A549 (cell line): ENCODE data around the gene OTOP1. TPM values are rescaled to one million over a fixed set of nuclear protein-coding genes. Genes with fewer than 3 reads are reported as not detected.
"Not testable (repeated sequence)": the region's sequence is repeated elsewhere in the genome, so short reads cannot be mapped to it uniquely, and the experiment has no call there.

Source experiments
- ATAC-seq, 2 experiments: fragments of 200-7000 bp in 1 of 2; fragments of >200 bp in 1 of 2; cut with Nextera tagmentation in 1 of 2; cut with Tn5 transposase in 1 of 2; 3 replicates each; pipeline versions ENCODE4 v1.8.0 to v1.9.1; 2018 to 2020; ENCODE audit warnings: mild to moderate bottlenecking in 1 of 2, moderate library complexity in 1 of 2
- CTCF ChIA-PET: fragments of 300-600 bp; sonication (Branson Sonifier 250); formaldehyde crosslinking; extraction: SDS; loops from one replicate; lab custom pipeline; 2021; ENCODE audit warnings: antibody characterized with exemption, inconsistent platforms; lab: Yijun Ruan, JAX
- POLR2A ChIA-PET: fragments of 350-600 bp; formaldehyde crosslinking; extraction: SDS; loops from one replicate; lab custom pipeline; 2021; ENCODE audit warnings: antibody characterized with exemption, inconsistent platforms; lab: Yijun Ruan, JAX
- DNase-seq, 2 experiments: peaks; one replicate each; pipeline versions ENCODE4 v3.0.0 to v3.0.0-alpha.2; 2011 to 2016; ENCODE audit warnings: low read depth in 1 of 2, low spot score in 1 of 2
- FAIRE-seq: peaks from 2 replicates; lab custom pipeline; 2011; peaks lifted over from hg19 to GRCh38; lab: Jason Lieb, UNC
- H3K27ac ChIP-seq, 2 experiments: fragments of >200 bp; sonication (Bioruptor Twin); formaldehyde crosslinking; 3 replicates each; pipeline ENCODE4 v1.5.1; 2016 to 2017
- H3K4me1 ChIP-seq: fragments of >200 bp; sonication (Bioruptor Twin); formaldehyde crosslinking; 3 replicates; pipeline ENCODE4 v1.6.1; 2016
- H3K4me2 ChIP-seq: fragments of >200 bp; sonication (Bioruptor Twin); formaldehyde crosslinking; 3 replicates; pipeline ENCODE4 v1.6.1; 2016
- H3K4me3 ChIP-seq: fragments of >200 bp; sonication (Bioruptor Twin); formaldehyde crosslinking; 3 replicates; pipeline ENCODE4 v1.5.1; 2016
- H3K9me3 ChIP-seq: fragments of >200 bp; sonication (Bioruptor Twin); formaldehyde crosslinking; 3 replicates; pipeline ENCODE4 v1.6.1; 2016
- ATOH8 ChIP-seq: fragments of 250-450 bp; sonication (Bioruptor Pico); IDR thresholded peaks from 2 replicates; pipeline ENCODE4 v1.5.0; 2020; ENCODE audit warnings: low read depth, mild to moderate bottlenecking, moderate library complexity
- BHLHE40 ChIP-seq: IDR thresholded peaks from 2 replicates; pipeline ENCODE4 v1.6.1; 2012; ENCODE audit warnings: low read depth, low read length, inconsistent platforms
- CBX2 ChIP-seq: fragments of 200-600 bp; sonication (generic); IDR thresholded peaks from 2 replicates; pipeline ENCODE4 v1.6.1; 2016; ENCODE audit warnings: low read depth, mild to moderate bottlenecking, borderline replicate concordance
- EHF ChIP-seq: fragments of 250-450 bp; sonication (Bioruptor Pico); IDR thresholded peaks from 2 replicates; pipeline ENCODE4 v1.5.0; 2020; ENCODE audit warnings: mild to moderate bottlenecking
- EP300 ChIP-seq, 2 experiments: fragments of >200 bp; sonication (Bioruptor Twin); formaldehyde crosslinking; IDR thresholded peaks; 2 replicates in 1 of 2; 3 replicates in 1 of 2; pipeline ENCODE4 v1.6.1; 2016 to 2017
- FOSB ChIP-seq: fragments of 250-450 bp; sonication (Bioruptor Pico); IDR thresholded peaks from 2 replicates; pipeline ENCODE4 v1.5.0; 2020; ENCODE audit warnings: mild to moderate bottlenecking, moderate library complexity
- FOSL2 ChIP-seq, 2 experiments: fragments of 450-650 bp in 1 of 2; fragments of >200 bp in 1 of 2; sonication (Bioruptor Twin) in 1 of 2; formaldehyde crosslinking; IDR thresholded peaks; 2 replicates each; pipeline versions ENCODE4 v1.5.0 to v1.6.1; 2016 to 2020; ENCODE audit warnings: mild to moderate bottlenecking in 1 of 2, moderate library complexity in 1 of 2
- GATA3 ChIP-seq: IDR thresholded peaks from 2 replicates; pipeline ENCODE4 v1.6.1; 2012; ENCODE audit warnings: borderline replicate concordance
- HEYL ChIP-seq: fragments of 250-450 bp; sonication (Bioruptor Pico); IDR thresholded peaks from 2 replicates; pipeline ENCODE4 v1.8.0; 2021; ENCODE audit warnings: mild to moderate bottlenecking, moderate library complexity
- HOXB13 ChIP-seq: fragments of 250-450 bp; sonication (Bioruptor Pico); IDR thresholded peaks from 2 replicates; pipeline ENCODE4 v1.5.0; 2020; ENCODE audit warnings: low read depth, mild to moderate bottlenecking, moderate library complexity
- HOXB5 ChIP-seq: fragments of 250-450 bp; sonication (Bioruptor Pico); IDR thresholded peaks from 2 replicates; pipeline ENCODE4 v1.5.0; 2020; ENCODE audit warnings: mild to moderate bottlenecking, moderate library complexity
- JUNB ChIP-seq: fragments of >200 bp; sonication (Bioruptor Twin); formaldehyde crosslinking; IDR thresholded peaks from 2 replicates; pipeline ENCODE4 v1.6.1; 2016
- KDM1A ChIP-seq: fragments of 200-600 bp; sonication (generic); IDR thresholded peaks from 2 replicates; pipeline ENCODE4 v1.6.1; 2016; ENCODE audit warnings: low read depth, mild to moderate bottlenecking
- KDM5A ChIP-seq: fragments of 200-600 bp; sonication (generic); IDR thresholded peaks from 2 replicates; pipeline ENCODE4 v1.6.1; 2016; ENCODE audit warnings: antibody characterized with exemption, mild to moderate bottlenecking
- MAZ ChIP-seq: fragments of 150-350 bp; IDR thresholded peaks from 2 replicates; pipeline ENCODE4 v1.6.1; 2014; ENCODE audit warnings: antibody characterized with exemption, low read depth, low read length, borderline replicate concordance
- RARB ChIP-seq: fragments of 250-450 bp; sonication (Bioruptor Pico); IDR thresholded peaks from 2 replicates; pipeline ENCODE4 v1.8.0; 2021; ENCODE audit warnings: mild to moderate bottlenecking, moderate library complexity
- RCOR1 ChIP-seq: fragments of 150-350 bp; IDR thresholded peaks from 2 replicates; pipeline ENCODE4 v1.6.1; 2014; ENCODE audit warnings: antibody characterized with exemption, low read length, low read depth
- RNF2 ChIP-seq: fragments of 200-600 bp; sonication (generic); IDR thresholded peaks from 2 replicates; pipeline ENCODE4 v1.6.1; 2016; ENCODE audit warnings: low read depth, mild to moderate bottlenecking, antibody characterized with exemption, moderate library complexity, borderline replicate concordance
- SREBF2 ChIP-seq: fragments of 450-650 bp; IDR thresholded peaks from 2 replicates; pipeline ENCODE4 v1.6.1; 2014; ENCODE audit warnings: mild to moderate bottlenecking, moderate library complexity
- TP53 ChIP-seq: fragments of 250-450 bp; sonication (Bioruptor Pico); IDR thresholded peaks from 2 replicates; pipeline ENCODE4 v1.5.0; 2021; ENCODE audit warnings: mild to moderate bottlenecking, moderate library complexity
- USF2 ChIP-seq: fragments of 450-650 bp; IDR thresholded peaks from 2 replicates; pipeline ENCODE4 v1.6.1; 2014; ENCODE audit warnings: antibody characterized with exemption
- ZFP36 ChIP-seq: fragments of 450-650 bp; IDR thresholded peaks from 2 replicates; pipeline ENCODE4 v1.6.1; 2014; ENCODE audit warnings: borderline replicate concordance; ENCODE audit not compliant: partially characterized antibody
- ZSCAN20 ChIP-seq: fragments of 250-450 bp; sonication (Bioruptor Pico); IDR thresholded peaks from 2 replicates; pipeline ENCODE4 v1.8.0; 2022; ENCODE audit warnings: mild to moderate bottlenecking, moderate library complexity
- WGBS: methylation state at CpG from one replicate; pipeline ENCODE4 v1.1.6; 2017; ENCODE audit errors: missing lambda C conversion rate; 5-methylcytosine and 5-hydroxymethylcytosine counted together
- polyA plus RNA-seq, 4 experiments: library from polyadenylated mRNA; depleted of rRNA in 3 of 4; stranded (reverse); fragments of >200 nt; fragmentation: RNase III in 1 of 4; extraction: RNeasy Plus Mini Kit Qiagen cat#74134 plus additional on column Dnase treatment in 1 of 4; gene quantifications; 2 replicates in 3 of 4; 3 replicates in 1 of 4; pipeline ENCODE4 v1.2.3, GENCODE V29; 2011 to 2017
- TF ChIP-seq, protein P1 (sequence below): fragments of 150-350 bp; IDR thresholded peaks from 2 replicates; pipeline ENCODE4 v1.6.1; 2014; ENCODE audit warnings: low read depth, mild to moderate bottlenecking, low read length
- TF ChIP-seq, protein P2 (sequence below): fragments of >200 bp; sonication (Bioruptor Twin); formaldehyde crosslinking; IDR thresholded peaks from 2 replicates; pipeline ENCODE4 v1.6.1; 2016
- TF ChIP-seq, protein P3 (sequence below): IDR thresholded peaks from 2 replicates; pipeline ENCODE4 v1.6.1; 2012; ENCODE audit warnings: low read depth, borderline replicate concordance

The OTOP1 gene
- polyA plus RNA-seq, 2 of the 4 experiments (the other 2 are of a cell fraction) = not detected

DNA sequence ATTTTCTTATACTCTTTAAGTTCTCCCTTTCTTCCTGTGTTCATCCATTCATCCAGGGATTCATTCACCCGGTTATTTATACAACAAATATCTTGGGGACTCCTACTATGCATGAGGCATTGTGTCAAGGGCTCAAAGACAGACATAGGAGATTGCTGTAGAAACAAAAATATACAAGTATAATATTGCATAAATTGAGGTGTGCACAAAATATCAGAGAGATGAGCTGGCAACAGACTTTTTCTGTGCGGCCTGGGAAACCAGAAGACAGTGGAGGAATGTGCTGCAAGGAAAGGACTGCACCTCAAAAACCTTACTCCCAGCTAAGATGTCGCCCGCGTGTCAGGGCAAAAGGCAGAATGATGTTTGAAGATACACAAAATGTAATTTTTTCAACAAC, 9.6 kb downstream of the OTOP1 start:
- FAIRE-seq (no peak), DNase-seq (no peak), ATAC-seq (no peak)
- no peaks in the 10 kb centered on the region for H3K9me3 ChIP-seq
- H3K4me2 ChIP-seq = no peak overlapping the region
- no peak for TF ChIP-seq BHLHE40
- TF ChIP-seq KDM1A = no peak
- TF ChIP-seq FOSB (CRISPR knock-in tag) = no peak
- TF ChIP-seq USF2 = no peak
- TF ChIP-seq, protein P1, sequence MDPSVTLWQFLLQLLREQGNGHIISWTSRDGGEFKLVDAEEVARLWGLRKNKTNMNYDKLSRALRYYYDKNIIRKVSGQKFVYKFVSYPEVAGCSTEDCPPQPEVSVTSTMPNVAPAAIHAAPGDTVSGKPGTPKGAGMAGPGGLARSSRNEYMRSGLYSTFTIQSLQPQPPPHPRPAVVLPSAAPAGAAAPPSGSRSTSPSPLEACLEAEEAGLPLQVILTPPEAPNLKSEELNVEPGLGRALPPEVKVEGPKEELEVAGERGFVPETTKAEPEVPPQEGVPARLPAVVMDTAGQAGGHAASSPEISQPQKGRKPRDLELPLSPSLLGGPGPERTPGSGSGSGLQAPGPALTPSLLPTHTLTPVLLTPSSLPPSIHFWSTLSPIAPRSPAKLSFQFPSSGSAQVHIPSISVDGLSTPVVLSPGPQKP = no peak
- no peak for TF ChIP-seq GATA3
- TF ChIP-seq HEYL (CRISPR knock-in tag) = no peak
- no peak for TF ChIP-seq ZSCAN20 (CRISPR knock-in tag)
- TF ChIP-seq ATOH8 (CRISPR knock-in tag) = no peak
- TF ChIP-seq EP300 (IDR thresholded peaks at IDR 0.05) = no peak
- no peak for TF ChIP-seq RCOR1
- TF ChIP-seq FOSL2 (IDR thresholded peaks at IDR 0.05) = no peak
- TF ChIP-seq FOSL2 (CRISPR knock-in tag; IDR thresholded peaks at IDR 0.05) = no peak
- TF ChIP-seq HOXB13 (CRISPR knock-in tag) = no peak
- TF ChIP-seq RARB (CRISPR knock-in tag) = no peak
- no peak for TF ChIP-seq HOXB5 (CRISPR knock-in tag)
- no peak for TF ChIP-seq EHF (CRISPR knock-in tag)
- TF ChIP-seq, protein P2, sequence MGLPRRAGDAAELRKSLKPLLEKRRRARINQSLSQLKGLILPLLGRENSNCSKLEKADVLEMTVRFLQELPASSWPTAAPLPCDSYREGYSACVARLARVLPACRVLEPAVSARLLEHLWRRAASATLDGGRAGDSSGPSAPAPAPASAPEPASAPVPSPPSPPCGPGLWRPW = no peak
- ChIA-PET CTCF (no interaction called here), POLR2A (no interaction called here)
- H3K4me1 ChIP-seq = no peaks in the 10 kb centered on the region
- WGBS = 63% methylated on average over 5 of the region's 5 CpGs
- no peak overlapping the region for H3K4me3 ChIP-seq
- no peak overlapping the region for H3K27ac ChIP-seq

GRCh38 chr4:4216648-4217047, 10.1 kb downstream of the OTOP1 start:
- WGBS = 33% methylated on average over 7 of the region's 7 CpGs
- POLR2A ChIA-PET = no interaction called here
- CTCF ChIA-PET = no interaction called here
- TF ChIP-seq CBX2 (no peak), SREBF2 (no peak), KDM5A (no peak), MAZ (no peak), ZFP36 (no peak), EP300 (IDR thresholded peaks at IDR 0.05) (no peak), HOXB13 (CRISPR knock-in tag) (no peak), TP53 (CRISPR knock-in tag) (no peak), RARB (CRISPR knock-in tag) (no peak), RNF2 (no peak), FOSL2 (IDR thresholded peaks at IDR 0.05) (no peak), FOSL2 (CRISPR knock-in tag; IDR thresholded peaks at IDR 0.05) (no peak), JUNB (no peak)
- TF ChIP-seq, protein P3, sequence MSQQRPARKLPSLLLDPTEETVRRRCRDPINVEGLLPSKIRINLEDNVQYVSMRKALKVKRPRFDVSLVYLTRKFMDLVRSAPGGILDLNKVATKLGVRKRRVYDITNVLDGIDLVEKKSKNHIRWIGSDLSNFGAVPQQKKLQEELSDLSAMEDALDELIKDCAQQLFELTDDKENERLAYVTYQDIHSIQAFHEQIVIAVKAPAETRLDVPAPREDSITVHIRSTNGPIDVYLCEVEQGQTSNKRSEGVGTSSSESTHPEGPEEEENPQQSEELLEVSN = no peak
- FAIRE-seq (no peak), ATAC-seq (no peak), DNase-seq (no peak)
- Histone ChIP-seq H3K4me3 (no peak overlapping the region), H3K4me1 (no peaks in the 10 kb centered on the region), H3K9me3 (no peaks in the 10 kb centered on the region), H3K27ac (no peak overlapping the region), H3K4me2 (no peak overlapping the region)

- CTCF ChIA-PET, FAIRE-seq, H3K4me3 ChIP-seq, H3K4me1 ChIP-seq, DNase-seq, ATAC-seq, H3K4me2 ChIP-seq, POLR2A ChIA-PET, H3K9me3 ChIP-seq, H3K27ac ChIP-seq: not testable (repeated sequence)
- 0% methylated on average over 4 of the region's 4 CpGs for WGBS
Observed at GRCh38 chr4:4213674-4214073, 13.1 kb downstream of the OTOP1 start.
